Neutrophil (primary cell): ENCODE data around the gene PCNX1.

Experiments
- H3K27ac ChIP-seq: fragments of 200-600 bp; sonication (generic); 2 replicates; pipeline ENCODE4 v1.5.1; 2016; ENCODE audit warnings: mild to moderate bottlenecking, moderate library complexity
- H3K27me3 ChIP-seq: fragments of 200-600 bp; sonication (generic); 2 replicates; pipeline ENCODE4 v1.6.0; 2016; ENCODE audit warnings: mild to moderate bottlenecking
- H3K36me3 ChIP-seq: fragments of 200-600 bp; sonication (generic); 2 replicates; pipeline ENCODE4 v1.5.1; 2017
- H3K4me1 ChIP-seq, 2 experiments: fragments of 200-600 bp in 1 of 2; sonication (generic) in 1 of 2; 1 replicate in 1 of 2; 2 replicates in 1 of 2; pipeline versions ENCODE4 v1.5.1 to v1.6.1; 2013 to 2016; ENCODE audit warnings: low read depth in 1 of 2, low read length in 1 of 2, mild to moderate bottlenecking in 1 of 2, moderate library complexity in 1 of 2; ENCODE audit not compliant: control insufficient read depth in 1 of 2, insufficient read depth in 1 of 2
- H3K4me3 ChIP-seq, 2 experiments: fragments of 200-600 bp in 1 of 2; sonication (generic) in 1 of 2; 1 replicate in 1 of 2; 2 replicates in 1 of 2; pipeline ENCODE4 v1.5.1; 2013 to 2016; ENCODE audit warnings: low read depth in 1 of 2, low read length in 1 of 2, mild to moderate bottlenecking in 1 of 2, moderate library complexity in 1 of 2
- H3K9me3 ChIP-seq: fragments of 200-600 bp; sonication (generic); 2 replicates; pipeline ENCODE4 v1.5.1; 2016
- TF ChIP-seq, protein P1 (sequence below): fragments of 200-600 bp; sonication (generic); IDR thresholded peaks from 2 replicates; pipeline ENCODE4 v1.5.1; 2016; ENCODE audit warnings: antibody characterized with exemption

Gene PCNX1

DNA sequence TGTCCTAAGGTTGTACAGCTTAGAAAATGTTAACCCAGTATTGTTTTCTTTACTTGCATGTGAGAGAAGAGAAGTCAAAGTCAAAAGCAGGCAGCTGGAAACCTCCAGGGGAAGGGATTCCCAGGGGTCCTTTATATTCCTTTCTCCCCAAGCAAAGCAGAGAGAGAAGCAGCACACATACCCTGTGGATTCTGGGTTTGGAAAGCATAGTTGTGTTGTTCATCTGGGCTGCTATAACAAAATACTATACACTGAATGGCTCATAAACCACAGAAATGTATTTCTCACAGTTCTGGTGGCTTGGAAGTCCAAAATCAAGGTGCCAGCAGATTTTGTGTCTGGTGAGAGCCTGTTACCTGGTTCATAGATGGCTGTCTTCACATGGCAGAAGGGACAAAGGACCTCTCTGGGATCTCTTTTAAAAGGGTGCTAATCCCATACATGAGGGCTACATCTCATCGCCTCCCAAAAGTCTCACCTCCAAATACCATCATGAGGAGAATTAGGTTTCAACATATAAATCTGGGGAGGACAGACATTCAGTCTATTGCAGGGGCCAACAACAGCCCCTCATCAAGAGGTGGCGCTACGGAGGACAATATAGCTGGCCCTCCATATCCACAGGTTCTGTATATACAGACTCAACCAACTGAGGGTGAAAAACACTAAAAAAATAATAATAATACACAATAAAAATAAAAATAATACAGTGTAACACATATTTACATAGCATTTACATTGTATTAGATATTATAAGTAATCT is 19.3 kb upstream of the PCNX1 start:
- TF ChIP-seq, protein P1, sequence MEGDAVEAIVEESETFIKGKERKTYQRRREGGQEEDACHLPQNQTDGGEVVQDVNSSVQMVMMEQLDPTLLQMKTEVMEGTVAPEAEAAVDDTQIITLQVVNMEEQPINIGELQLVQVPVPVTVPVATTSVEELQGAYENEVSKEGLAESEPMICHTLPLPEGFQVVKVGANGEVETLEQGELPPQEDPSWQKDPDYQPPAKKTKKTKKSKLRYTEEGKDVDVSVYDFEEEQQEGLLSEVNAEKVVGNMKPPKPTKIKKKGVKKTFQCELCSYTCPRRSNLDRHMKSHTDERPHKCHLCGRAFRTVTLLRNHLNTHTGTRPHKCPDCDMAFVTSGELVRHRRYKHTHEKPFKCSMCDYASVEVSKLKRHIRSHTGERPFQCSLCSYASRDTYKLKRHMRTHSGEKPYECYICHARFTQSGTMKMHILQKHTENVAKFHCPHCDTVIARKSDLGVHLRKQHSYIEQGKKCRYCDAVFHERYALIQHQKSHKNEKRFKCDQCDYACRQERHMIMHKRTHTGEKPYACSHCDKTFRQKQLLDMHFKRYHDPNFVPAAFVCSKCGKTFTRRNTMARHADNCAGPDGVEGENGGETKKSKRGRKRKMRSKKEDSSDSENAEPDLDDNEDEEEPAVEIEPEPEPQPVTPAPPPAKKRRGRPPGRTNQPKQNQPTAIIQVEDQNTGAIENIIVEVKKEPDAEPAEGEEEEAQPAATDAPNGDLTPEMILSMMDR = no peak
- Histone ChIP-seq H3K4me1 (peaks cover 77 to 83% of the 10 kb centered on the region in 2 experiments), H3K27me3 (no peaks in the 10 kb centered on the region), H3K36me3 (no peaks in the 10 kb centered on the region), H3K27ac (peak overlapping the region; percentile 99), H3K9me3 (no peaks in the 10 kb centered on the region), H3K4me3 (peak overlapping the region in 1 of 2 experiments; percentile 3)

DNA sequence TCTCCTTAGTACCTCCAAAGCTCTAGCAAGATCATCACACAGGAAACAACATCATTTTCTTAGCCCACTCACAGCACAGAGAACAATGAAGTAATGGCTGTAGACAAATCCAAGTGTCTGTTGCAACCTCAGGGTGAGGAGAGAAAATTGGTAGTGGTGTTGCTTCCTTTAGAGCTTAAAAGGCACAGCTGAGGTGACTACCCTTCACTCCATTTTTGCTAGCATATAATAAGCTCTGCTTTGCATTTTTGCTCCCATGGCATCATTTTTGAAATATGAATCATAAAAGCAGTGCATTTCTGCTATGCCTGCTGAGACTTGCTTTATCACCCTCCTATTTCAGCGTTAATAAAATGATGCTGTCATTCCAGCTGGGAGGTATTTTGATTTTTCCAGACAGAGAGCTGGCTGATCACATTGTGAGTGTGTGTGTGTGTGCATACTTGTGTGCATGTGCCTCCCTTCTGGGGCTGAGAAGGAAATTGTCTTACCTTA is 18.5 kb upstream of the PCNX1 start:
- no peaks in the 10 kb centered on the region for H3K9me3 ChIP-seq
- TF ChIP-seq, protein P1 = no peak
- no peaks in the 10 kb centered on the region for H3K36me3 ChIP-seq
- peak overlapping the region in 1 of 2 experiments; percentile 1 for H3K4me3 ChIP-seq
- peaks cover 69 to 74% of the 10 kb centered on the region in 2 experiments for H3K4me1 ChIP-seq
- H3K27me3 ChIP-seq = no peaks in the 10 kb centered on the region
- H3K27ac ChIP-seq = peak overlapping the region; percentile 99

DNA sequence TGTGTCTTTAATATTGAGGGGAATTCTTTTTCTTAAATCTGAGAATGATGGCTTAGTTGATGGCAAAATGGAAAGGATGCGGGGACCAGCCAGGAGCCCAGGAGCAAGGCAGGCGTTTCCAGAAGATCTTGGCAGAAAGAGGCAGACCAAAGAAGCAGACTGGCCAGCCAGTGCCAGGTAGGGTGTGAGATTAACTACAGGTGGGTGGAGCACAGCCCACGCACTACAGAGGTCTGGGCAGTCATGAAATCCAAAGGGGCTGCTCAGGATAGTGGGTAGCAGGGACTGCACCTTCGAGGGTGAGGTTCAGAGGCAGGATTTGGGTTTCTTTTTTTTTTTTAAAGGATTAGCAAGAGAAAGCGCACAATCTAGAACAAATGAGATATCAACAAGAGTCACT is 17.7 kb upstream of the PCNX1 start:
- Histone ChIP-seq H3K27me3 (no peaks in the 10 kb centered on the region), H3K9me3 (no peaks in the 10 kb centered on the region), H3K4me1 (peaks cover 60 to 66% of the 10 kb centered on the region in 2 experiments), H3K27ac (no peak overlapping the region), H3K4me3 (no peak overlapping the region), H3K36me3 (no peaks in the 10 kb centered on the region)
- TF ChIP-seq, protein P1 = no peak

DNA sequence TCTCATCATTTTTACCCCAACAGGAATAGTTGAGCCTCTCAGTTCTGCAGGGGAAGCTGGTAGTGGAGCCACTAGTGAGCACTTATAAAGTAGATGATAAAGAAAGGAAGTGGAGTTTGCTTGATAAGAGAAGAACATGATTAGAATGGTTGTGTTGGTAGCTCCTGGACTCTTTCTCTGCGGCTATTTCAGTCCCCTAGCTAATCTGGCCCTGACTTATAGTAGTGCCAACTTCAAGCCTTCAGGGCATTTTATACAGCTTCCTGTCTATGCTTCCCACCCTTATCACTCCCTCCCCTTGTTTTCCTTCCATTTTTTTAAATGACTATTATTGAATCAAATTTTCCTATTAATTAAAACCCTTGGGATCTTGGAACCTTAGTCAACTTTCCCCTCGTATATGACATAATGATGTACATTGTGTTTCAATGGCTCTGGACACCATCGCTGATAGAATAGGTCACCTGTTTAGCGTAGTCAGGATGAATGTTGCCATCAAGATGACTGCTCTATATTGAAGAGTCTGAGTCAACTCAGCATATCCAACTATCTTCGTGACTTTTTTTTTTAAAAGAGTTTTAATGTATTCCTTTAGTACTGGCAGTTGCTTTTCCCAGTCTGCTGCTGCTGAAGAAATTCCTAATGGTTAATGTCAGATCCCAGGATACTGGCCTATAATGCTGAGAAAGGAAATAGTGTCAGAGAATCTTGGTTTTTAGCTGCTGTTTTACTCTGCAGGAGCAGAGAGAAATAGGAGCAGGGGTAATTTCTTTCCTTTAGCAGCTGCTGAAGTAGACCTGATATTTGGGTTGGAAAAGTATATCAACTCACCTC is 16.2 kb upstream of the PCNX1 start:
- H3K4me1 ChIP-seq = peaks cover 46 to 51% of the 10 kb centered on the region in 2 experiments

DNA sequence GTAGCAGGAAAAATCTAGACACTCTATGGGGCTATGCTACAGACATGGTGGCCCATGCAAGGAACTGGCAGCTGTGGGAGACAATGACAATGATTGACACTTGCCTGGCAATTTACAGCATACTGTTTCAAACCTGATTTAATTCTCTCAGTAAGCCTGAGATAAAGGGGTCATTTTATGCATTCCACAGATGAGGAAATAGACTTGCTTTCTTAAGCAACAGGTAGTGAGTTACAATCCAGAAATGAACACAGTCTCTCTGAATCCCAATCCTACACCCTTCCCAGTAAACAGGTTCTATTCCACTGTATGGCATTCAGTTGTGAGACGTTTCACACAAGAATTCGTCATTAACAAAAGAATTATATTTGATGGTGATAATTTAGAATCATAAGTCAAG is 15.5 kb upstream of the PCNX1 start:
- H3K4me1 ChIP-seq = peaks cover 39 to 44% of the 10 kb centered on the region in 2 experiments
- H3K9me3 ChIP-seq = no peaks in the 10 kb centered on the region
- no peaks in the 10 kb centered on the region for H3K27me3 ChIP-seq
- TF ChIP-seq, protein P1 = no peak
- no peaks in the 10 kb centered on the region for H3K36me3 ChIP-seq
- H3K27ac ChIP-seq = no peak overlapping the region
- no peak overlapping the region for H3K4me3 ChIP-seq

More for the DNA sequence above, 16.2 kb upstream of the PCNX1 start:
- no peaks in the 10 kb centered on the region for H3K27me3 ChIP-seq
- no peaks in the 10 kb centered on the region for H3K36me3 ChIP-seq
- no peak overlapping the region for H3K27ac ChIP-seq
- H3K9me3 ChIP-seq = no peaks in the 10 kb centered on the region
- TF ChIP-seq, protein P1 = no peak
- no peak overlapping the region for H3K4me3 ChIP-seq
